HG03521 (cell line): ENCODE results near the gene MYF5.
"Not testable (repeated sequence)": the region's sequence is repeated elsewhere in the genome, so short reads cannot be mapped to it uniquely, and the experiment has no call there.

ENCODE experiments used
- ATAC-seq: cut with Tn5 transposase; IDR thresholded peaks from one replicate; pipeline ENCODE4 v1.9.1; 2021; ENCODE audit warnings: mild to moderate bottlenecking, moderate library complexity; ENCODE audit not compliant: unreplicated experiment

The MYF5 gene

DNA sequence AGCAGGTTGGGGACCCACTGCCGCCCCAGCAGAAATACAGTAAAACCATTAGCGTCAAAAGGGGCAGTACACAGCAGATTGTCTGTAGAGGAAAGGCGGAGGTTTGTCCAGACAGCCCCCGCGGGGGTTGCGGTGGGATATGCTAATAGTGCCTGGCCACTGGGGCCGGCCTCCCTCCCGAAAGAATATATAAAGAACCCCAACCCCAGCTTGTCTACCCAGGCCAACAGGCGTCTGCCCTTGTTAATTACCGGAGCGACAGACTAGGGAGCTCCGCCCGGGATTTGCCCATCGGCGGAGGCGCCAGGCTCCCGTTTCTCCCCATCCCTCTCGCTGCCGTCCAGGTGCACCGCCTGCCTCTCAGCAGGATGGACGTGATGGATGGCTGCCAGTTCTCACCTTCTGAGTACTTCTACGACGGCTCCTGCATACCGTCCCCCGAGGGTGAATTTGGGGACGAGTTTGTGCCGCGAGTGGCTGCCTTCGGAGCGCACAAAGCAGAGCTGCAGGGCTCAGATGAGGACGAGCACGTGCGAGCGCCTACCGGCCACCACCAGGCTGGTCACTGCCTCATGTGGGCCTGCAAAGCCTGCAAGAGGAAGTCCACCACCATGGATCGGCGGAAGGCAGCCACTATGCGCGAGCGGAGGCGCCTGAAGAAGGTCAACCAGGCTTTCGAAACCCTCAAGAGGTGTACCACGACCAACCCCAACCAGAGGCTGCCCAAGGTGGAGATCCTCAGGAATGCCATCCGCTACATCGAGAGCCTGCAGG is at the start of gene MYF5:
Gene MYF5 (plus strand): TSS at position 217 of the 774 bp plus-strand sequence. CDS start 152 bp downstream, at position 369.
- no peak for ATAC-seq

DNA sequence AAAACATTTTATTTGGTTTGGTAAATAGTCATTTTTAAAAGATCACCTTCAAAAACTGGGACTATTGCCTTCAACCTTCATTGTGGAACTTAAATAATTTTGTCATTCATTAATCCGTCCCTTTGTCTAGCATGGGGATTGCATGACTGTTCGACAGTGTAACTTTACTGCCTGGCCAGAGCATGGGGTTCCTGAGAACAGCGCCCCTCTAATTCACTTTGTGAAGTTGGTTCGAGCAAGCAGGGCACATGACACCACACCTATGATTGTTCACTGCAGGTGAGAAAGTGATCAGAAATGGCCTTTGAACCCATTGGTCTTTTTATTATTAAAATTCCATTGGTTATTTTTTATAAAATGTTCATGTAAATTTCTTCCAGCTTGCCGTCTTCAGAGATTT is 46.5 kb upstream of the MYF5 start:
- ATAC-seq = no peak

GRCh38 chr12:80676042-80676636 is 40.6 kb upstream of the MYF5 start:
- ATAC-seq = not testable (repeated sequence)

DNA sequence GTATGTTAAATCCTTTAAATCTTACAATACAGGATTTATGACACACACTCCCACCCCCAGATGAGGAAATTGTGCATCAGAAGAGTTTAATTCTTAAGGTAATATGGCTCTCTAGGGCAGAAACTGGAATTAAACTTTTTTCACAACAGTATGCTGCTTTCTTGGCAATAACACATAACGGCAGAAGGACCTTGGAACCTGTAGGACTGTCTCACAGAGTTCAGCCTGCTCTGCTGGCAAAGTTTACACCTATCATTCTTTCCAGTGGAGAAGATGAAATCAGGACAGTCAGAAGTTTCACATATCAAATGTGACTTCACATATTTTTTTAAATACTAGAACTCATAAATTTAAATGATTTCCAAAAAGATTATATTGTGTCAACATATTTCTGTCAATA is 39.9 kb upstream of the MYF5 start:
- ATAC-seq = no peak

DNA sequence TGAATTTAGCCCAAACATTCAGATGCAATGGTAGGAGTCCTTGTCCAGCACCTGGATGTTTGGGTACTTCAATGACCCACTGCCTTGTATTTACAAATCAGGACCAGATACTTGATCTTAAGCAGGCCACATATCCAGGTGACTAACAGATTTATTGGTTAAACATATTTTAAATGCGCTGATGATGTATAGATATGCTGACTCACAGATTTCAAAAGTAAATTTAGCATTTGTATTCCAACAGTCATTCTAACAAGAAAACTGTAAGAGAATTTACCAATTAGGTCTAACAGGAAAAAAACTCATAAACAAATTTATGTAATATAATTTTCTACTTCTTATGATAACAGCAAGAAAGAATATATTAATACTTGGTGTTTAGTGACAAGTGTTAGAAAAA is 38.7 kb upstream of the MYF5 start:
- no peak for ATAC-seq

GRCh38 chr12:80679346-80680131 is 37.2 kb upstream of the MYF5 start:
- no peak for ATAC-seq

DNA sequence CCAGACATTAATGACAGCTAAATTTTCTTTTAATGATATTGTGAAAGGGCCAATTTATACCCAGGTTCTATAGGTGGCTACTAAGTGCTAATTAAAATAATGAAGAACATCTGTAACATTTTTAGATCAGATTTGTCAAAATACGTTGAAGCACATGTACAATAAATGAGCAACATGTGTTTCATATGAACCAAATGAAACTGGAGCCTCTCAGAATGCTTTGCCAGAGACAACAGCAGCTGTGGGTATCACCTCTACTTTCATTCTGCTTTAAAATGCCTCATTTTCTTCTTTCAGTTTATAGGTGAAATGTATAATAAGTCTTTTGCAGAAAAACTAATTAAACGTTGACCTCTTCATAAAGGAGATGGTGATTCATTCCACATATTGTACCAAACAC is 35.4 kb upstream of the MYF5 start:
- ATAC-seq = no peak

DNA sequence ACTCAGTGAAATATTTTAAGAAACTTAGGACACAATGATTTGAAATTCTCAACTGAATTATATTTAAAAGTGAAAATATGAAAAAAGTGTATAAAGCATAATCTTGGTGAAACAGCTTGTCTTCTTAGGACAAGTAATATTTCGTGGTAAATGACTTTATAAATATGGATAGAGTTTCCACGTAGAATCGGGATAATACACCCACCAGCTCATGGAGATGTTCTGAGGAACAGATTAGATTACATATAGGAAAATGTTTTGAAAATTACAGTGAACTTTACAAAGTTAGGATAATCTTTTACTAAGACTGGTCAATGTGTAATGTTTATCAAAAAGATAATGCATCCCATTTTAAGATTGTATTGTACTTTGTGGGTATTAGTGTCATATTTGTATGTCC is 34.9 kb upstream of the MYF5 start:
- ATAC-seq = no peak

DNA sequence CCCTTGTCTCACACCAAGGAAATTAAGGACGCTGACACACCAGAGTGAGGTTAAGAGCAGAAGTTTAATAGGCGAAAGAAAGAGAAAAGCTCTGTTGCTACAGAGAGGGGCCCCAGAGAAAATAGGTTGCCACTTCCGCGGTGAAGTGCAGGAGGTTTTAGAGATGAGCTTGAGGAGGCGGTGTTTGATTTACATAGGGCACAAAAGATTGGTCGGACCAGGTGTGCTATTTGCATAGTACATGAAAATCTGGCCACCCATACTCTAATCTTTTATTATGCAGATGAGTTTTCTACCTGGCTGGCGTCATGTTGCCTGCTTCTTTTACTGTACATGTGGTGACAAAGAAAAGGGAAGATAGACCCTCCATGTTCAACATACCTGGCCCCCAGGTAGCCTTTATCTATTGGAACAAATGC is 32.6 kb upstream of the MYF5 start:
- no peak for ATAC-seq

DNA sequence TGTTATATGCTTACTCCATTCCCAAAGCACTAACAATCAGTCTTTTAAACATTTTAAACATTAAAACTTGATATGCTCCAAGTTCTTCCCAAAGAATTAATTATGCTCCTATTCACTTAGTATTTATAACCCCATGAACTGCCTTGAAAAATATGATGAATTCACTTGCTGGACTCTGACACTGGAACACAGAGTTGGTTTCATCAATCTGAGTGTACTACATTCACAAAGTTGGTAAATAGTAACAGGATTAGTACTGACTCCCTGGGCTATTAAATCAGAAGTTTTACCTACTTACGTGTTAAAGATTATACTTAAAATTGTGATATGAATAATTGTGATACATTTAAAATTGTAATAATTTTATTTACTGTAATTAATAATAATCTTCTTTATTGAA is 26.6 kb upstream of the MYF5 start:
- no peak for ATAC-seq

DNA sequence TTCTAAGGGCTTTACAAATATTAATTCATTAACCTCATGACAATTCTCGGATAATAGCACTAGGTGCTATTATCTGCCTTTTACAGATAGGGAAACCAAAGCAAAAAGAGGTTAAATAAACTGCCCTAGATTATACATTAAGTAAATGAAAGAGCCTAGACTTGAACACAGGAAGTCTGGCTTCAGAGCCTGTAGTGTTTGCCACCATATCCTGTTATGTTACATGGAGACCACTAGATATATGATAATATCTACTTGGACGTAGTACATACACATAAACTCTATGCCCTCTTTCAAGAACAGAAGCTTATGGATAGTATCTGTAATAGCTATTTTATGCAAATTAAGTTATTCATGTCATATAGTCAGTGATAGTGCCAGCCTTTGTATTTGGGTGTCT is 26.2 kb upstream of the MYF5 start:
- no peak for ATAC-seq

- peak; percentile 44 for ATAC-seq
Measured at GRCh38 chr12:80692114-80692513, 24.6 kb upstream of the MYF5 start.

GRCh38 chr12:80697270-80697887 is 19.3 kb upstream of the MYF5 start:
- ATAC-seq = no peak

DNA sequence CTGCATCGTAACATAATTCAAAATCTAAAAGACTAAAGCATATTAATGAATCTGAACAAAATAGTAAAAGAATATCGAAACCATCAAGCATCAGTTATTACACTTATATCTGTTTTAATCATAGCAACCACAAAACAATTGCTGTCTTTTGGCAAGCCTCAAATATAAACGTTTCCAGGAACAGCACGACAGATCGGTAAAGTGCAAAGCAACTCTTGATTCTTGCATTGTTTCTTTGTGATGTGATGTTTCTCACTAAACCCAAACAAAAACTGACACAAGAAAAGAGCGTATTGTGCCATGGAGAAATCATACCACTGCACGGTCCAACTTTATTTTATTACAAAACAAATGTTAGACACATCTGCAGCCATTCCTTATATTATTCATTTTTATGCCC is 18.5 kb upstream of the MYF5 start:
- ATAC-seq = no peak

DNA sequence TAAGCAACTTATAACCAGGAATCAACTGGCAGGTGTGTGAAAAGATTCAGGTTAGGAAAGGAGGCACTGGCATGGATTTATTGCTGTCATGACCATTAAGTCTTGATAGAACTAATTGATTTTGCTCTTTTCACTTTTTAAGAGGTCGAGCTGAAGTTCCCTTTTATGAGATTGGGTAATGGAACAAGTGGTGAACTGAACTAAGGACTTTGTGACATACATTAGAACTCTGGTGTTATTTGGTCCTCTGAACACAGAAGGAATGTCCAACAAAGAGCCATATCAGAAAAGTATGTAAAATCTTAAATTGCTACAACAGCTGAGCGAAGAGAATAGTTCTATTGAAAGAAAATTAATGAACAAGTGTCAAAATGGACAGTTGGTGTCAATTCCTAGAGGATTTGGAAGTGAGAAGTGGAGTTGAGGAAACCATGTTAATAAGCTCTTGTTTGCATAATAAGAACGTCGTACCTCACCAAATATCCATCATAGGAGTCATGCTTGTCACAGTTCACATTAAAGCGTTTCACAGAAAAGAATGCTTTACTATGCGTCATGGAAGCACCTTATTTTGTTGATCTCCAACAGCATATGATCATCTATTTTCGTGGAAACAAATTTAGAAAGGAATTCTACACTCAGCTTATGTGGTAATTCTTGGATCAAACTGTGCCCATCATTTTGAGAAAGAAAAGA is 17.7 kb upstream of the MYF5 start:
- no peak for ATAC-seq

DNA sequence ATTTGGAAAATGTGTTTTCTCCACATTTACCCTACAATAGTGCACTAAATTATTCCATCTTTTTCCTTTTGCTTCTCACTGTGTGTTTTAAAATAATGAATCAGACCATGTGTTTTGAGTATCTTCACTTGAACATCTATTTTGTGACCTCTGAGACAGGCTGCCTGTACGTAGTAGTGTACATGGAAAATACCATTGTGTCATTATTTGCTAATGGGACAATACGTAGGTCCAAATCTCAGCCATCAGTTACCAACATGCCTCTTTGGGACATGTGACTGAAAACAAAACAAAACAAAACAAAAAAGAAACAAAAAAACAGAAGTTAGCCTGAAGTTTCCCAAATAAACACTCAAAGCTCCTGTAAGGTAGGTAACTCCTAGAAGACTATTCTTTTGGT is 16.4 kb upstream of the MYF5 start:
- no peak for ATAC-seq

GRCh38 chr12:80701388-80701787 is 15.3 kb upstream of the MYF5 start:
- ATAC-seq = no peak

DNA sequence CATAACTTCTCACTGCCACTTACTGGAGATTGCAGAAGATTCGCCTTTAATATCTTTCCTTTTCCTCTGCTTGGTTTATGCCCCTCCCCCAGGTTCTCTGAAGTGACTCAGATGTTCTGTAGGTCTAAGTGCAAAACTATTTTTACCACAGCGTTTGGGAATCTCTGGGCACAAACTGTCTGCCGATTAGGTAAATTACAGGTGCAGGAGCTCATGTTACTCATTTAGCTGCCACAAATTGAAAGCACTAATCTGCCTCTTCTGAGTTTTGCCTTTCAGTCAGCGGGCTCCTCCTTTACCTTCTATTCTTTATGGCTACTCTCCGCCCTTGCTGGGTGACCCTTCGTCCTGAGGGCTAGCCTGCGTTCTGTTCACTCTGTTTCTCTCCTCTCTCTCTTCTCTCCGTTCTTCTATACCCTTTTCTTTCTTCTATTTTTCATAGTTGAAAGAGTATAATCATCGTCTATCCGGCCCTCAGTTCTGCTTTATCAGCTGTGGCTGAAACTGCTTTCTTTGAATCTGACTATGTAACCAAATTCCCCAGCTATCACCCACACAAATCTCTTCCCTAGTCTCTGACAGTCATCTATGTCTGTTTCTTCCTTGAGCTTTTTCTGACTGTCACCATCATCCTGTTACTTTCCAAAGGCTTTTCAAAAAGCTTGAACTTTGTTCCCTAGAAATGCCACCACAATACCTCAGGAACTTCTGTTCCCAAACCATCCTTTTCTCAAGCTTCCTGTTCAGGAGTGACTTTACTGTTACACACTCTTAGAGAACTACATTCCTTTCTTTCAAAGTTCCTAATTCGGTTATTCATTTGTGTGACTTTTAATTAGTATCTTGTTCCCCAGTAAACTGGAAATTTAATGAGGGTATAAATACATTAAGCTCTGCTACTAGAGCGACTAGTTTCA is 13.6 kb upstream of the MYF5 start:
- peak; percentile 64 for ATAC-seq

DNA sequence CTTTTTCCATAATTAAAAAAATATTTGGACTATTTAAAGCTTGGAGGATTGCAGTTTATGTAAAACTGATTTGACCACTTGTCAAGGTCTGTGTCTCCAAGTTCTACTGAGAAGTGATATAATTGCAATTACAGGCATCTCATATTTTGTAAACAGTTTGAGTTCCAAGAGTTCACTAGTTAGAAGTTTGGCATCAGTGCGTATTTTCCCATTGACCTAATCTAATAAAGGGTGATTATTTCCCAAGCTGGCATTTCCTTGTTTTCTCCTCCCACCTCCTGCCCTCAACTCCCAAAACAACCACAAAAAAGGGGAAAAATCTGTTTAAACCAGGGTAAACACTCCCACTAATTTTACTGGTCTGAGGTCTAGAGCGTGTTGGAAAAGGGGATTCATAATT is 12.3 kb upstream of the MYF5 start:
- no peak for ATAC-seq
